Activated CD4-positive, alpha-beta T cell treated with anti-CD3 and anti-CD28 coated beads for 48 hours (primary cell): ENCODE measurements around the gene ZNF496.

Experiments used
- DNase-seq: peaks from one replicate; pipeline ENCODE4 v3.0.0-alpha.2; 2020

ZNF496 gene

DNA sequence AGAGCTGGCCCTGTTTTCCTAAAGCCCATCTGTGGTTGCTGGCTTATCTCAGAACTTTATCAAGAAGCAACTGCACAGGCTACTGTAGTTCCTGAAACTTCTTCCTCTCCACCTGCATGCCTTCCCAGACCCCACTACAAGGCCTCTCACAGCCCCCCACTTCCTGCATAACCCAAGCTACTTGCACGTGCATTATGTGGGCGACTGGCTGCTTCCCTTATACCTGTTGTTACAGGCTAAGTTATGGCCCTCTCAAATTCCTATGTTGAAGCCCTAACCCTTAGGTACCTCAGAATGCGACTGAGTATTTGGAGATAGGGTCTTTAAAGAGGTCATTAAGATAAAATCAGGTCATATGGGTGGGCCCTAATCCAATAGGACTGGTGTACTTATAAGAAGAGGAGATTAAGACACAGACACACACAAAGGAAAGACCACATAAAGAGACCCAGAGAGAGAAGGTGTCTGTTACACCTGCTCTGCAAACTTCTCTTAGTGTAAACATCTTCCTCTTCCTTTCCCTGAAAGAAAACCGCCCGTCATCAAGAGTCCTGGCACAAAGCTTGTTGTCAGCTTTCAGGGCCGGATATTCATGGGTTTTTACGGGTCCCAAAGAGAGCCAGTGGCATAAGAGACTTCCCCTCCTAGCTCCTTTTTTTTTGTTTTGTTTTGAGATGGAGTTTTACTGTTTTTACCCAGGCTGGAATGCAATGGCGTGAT lies 5.1 kb downstream of the ZNF496 start:
- no peak for DNase-seq

GRCh38 chr1:247324923-247325322 lies 6.7 kb downstream of the ZNF496 start:
- DNase-seq: no peak

DNA sequence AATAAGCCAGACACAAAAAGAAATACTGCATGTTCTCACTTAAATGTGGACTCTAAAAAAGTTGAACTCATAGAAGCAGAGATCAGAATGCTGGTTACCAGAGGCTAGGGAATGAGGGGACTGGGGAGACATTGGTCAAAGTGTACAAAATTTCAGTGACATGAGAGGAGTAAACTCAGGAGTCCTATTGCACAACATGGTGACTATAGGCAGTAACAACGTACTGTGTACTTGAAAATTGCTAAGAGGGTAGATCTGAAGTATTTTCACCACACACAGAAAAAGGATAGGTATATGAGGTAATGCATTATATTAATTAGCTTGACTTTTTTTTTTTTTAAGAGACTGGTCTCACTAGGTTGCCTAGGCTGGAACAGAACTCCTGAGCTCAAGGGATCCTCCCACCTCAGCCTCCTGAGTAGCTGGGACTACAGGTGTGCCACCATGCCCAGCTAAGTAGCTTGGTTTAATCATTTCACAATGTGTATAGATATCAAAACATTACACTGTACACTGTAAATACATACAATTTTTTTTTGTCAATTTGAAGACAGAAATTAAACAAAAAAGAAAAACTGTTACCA lies 7.4 kb downstream of the ZNF496 start:
- no peak for DNase-seq

- peak; percentile 54 for DNase-seq
Observed at GRCh38 chr1:247322849-247323586, 8.6 kb downstream of the ZNF496 start.

DNA sequence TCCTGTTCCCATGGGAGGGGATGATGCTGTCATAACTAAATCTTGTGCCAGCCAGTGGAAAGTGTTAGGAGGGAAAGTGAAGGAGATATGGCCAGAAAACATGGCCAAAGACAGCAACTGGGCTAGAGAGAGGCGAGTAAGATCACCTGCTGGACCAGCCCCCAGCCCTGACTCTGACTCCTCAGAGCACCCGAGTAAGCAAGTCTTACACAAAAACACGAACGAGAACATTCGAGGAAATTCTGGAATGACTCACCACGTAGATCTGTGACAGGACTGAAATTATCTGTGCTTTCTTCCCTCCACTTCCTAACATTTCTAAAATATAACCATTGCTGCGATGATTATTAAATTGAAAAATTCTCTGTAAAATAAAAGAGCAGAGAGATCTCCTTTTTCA lies 9.2 kb downstream of the ZNF496 start:
- peak; percentile 30 for DNase-seq

GRCh38 chr1:247317702-247318101 lies 14.0 kb downstream of the ZNF496 start:
- DNase-seq: no peak

- DNase-seq: no peak
Observed at GRCh38 chr1:247316590-247317197, 15.0 kb downstream of the ZNF496 start.

DNA sequence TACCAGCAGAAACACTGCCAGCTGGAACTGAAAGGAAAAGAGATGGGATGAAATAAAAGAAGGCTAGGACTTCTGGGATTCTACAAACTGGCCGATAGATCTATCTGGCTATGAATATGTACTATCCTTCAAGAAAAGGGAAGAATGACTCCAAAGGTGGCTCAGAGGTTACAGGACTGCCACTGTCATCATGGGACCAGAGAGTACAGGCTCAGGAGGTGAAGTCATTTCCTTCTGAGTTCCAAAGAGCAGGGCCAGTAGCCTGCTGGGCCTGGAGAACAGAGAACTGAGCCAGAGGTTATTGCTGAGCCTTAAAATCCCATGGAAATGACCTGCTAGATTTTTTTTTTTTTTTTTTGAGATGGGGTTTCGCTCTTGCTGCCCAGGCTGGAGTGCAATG lies 27.6 kb downstream of the ZNF496 start:
- no peak for DNase-seq

GRCh38 chr1:247303216-247303615 lies 28.5 kb downstream of the ZNF496 start:
- DNase-seq: no peak

DNA sequence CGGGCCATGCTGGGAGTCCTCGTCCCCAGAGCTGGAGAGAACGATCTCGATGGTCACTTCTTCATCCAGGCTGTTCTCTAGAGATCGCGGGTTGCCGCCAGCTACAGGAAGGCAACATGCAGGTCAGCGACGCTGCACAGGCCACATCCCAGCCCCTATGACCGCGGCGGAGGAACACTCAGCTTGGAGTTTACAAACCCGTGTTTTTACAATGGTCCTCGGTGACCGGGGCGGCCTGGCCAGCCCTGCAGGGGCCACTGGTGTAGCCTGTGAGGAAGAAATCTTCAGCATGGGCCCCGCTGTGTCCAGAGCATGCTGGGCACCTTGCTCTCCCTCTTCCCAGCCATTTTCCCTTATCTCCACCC lies 30.5 kb downstream of the ZNF496 start:
- no peak for DNase-seq

- no peak for DNase-seq
Observed at GRCh38 chr1:247300491-247301175, 31.0 kb downstream of the ZNF496 start.

GRCh38 chr1:247299723-247300381 lies 31.8 kb downstream of the ZNF496 start:
- no peak for DNase-seq

DNA sequence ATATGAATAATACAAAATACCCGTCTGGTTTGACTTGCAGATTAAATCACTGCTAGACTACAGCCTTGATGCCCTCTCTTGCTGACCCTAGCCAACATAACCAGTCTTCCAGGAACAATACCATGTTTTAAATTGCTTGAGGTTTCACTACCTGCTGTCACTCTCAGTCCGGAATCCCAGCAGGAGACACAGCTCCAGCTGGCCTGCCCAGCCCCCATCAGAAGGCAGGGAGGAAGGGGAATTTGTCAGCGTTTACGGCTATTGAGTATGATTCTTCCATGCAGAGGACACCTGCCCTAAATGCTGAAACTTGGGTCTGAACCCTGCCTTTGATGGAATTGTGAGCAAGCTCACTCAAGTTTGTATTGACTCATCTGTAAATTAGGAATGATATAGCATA lies 33.0 kb downstream of the ZNF496 start:
- no peak for DNase-seq

- DNase-seq: no peak
Observed at GRCh38 chr1:247298124-247298481, 33.6 kb downstream of the ZNF496 start.

GRCh38 chr1:247297263-247298123 lies 34.2 kb downstream of the ZNF496 start:
- no peak for DNase-seq

DNA sequence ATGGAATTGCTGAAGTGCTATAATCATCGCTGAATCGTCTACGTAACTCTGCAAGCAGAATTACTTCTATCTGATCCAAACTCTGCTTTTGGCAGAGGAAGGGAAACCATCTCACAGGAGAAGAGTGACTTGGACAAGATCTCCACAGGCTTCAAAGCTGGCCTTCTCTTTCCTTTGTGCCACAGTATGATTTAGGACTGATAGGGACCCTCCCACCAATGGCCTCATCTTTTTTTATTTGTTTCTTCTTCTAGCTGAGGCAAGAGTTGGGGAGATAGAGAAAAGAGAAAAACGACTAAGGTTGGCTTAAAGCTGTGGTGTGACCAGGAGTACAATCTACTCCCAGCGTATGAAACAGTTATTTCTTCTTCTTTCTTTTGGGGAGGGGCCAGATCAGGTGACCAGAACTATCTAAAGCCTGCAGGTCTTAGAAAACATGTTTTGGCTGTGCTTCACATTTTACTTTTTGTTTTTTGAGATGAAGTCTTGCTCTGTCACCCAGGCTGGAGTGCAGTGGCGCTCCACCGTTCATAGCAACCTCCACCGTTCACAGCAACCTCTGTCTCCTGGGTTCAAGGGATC lies 35.0 kb downstream of the ZNF496 start:
- DNase-seq: no peak

DNA sequence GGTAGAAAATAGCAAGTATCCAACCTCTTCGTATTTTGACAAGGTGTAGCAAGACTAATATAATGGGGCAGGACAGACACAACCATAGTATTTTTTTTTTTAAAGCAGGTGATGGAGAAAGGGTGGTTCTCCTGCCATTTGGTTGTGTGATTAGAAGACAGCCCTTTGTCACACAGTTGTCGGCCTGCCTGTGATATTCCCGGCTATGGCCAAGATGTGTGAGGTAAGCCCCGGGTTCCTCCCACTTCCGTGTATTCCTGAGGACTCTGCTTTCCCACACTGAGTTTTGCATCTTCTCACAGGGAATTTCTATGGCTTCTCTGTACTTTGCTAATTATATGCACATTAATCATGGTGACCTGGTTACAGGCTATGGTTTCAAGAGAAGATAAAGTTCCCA lies 35.9 kb downstream of the ZNF496 start:
- DNase-seq: no peak

DNA sequence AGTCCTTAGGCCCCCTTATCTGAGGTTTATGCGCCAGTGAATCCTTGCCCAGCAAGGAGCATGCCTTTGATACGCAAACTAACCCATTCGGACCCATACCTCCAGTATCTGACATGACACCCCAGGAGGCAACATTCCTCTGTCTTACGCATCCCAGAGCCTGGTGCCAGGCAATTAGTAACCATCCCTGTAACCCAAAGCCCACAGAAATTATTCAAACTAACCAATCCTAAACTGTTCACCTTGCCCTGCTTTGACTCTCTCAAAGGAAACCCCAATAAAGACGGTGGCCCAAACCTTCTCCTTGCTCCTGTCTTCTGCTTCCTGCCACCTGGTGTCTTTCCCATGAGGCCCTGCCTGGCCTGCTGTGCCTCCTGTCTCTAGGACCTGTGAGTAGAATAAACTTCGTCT lies 36.4 kb downstream of the ZNF496 start:
- DNase-seq: no peak

- no peak for DNase-seq
Observed at GRCh38 chr1:247294282-247294681, 37.4 kb downstream of the ZNF496 start.

DNA sequence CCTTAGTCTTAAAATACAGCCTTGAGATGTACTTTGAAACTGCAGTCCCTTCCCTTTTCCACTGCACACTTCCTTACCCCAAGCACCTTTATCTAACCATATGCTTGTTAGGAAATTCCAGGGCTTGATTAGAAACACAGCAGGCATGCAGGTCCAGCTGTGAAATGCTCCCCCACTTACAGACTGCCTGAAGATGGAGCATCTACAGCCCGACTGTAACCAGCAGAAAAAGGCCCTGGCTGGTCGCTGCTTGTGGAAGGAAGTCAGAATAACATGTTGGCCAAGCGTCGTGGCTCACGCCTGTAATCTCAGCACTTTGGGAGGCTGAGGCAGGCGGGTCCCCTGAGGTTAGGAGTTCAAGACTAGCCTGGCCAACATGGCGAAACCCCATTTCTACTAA lies 38.6 kb downstream of the ZNF496 start:
- no peak for DNase-seq

DNA sequence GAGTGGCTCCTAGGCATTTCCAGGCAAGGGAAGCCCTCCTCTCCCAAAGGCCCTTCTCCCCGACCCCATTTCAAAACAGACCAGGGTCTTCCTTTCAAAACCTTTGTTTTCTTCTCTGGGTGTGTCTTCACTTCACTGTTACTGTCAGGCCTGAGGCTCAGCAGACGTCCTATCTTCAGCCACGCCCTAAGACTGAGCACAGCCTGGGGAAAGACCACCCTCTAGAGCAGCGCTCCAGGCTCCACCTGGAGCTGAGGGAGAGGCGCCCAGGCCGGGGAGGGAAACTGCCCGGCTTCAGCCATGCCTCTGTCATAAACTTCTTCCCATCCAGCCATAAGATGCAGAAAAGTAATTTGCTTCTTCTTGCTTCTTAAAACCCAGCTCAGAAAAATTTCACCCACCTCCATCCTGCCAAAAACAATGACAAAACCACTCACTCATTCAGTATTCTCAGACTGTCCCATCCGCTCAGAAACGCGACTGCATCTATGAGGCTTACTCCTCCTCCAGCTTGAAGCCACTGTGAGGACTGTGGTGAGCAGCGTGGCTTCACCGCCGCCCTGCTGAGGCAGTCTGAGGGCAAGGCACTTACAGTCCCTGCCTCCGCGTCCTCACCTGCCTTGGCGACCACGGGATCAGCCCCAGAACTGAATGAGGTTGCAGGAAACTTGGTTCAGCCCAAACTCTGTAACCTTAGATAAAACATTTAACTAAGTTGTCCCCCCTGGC lies 39.7 kb downstream of the ZNF496 start:
- DNase-seq: no peak
